Common myeloid progenitor, CD34-positive (primary cell): ENCODE measurements around the gene PRKACA.

Source experiments
- CTCF ChIA-PET: fragments of 350-600 bp; sonication (Branson Sonifier 250); formaldehyde crosslinking; loops from one replicate; lab custom pipeline; 2021; ENCODE audit warnings: antibody characterized with exemption; lab: Charles Lee
- POLR2A ChIA-PET: fragments of 350-600 bp; sonication (Branson Sonifier 250); formaldehyde crosslinking; loops from one replicate; lab custom pipeline; 2021; ENCODE audit warnings: antibody characterized with exemption; lab: Charles Lee
- DNase-seq, 3 donors: peaks; one replicate each; pipeline versions ENCODE4 v3.0.0 to v3.0.0-alpha.2; 2013
- H3K27ac ChIP-seq, 2 experiments: 1 replicate in 1 of 2; 2 replicates in 1 of 2; pipeline ENCODE4 v1.7.0; 2013; ENCODE audit warnings: inconsistent platforms in 2 of 2, low read length in 2 of 2, mild to moderate bottlenecking in 2 of 2, low read depth in 1 of 2, moderate library complexity in 1 of 2; ENCODE audit not compliant: severe bottlenecking in 2 of 2, insufficient read depth in 1 of 2, poor library complexity in 1 of 2
- H3K27me3 ChIP-seq, 5 experiments: replicated peaks in 2 of 5; 1 replicate in 3 of 5; 2 replicates in 2 of 5; pipeline versions ENCODE4 v1.6.1 to v1.7.0; 2013; ENCODE audit warnings: low read length in 4 of 5, mild to moderate bottlenecking in 2 of 5, moderate library complexity in 2 of 5, inconsistent platforms in 1 of 5; ENCODE audit not compliant: insufficient read depth in 5 of 5, control insufficient read depth in 4 of 5
- H3K36me3 ChIP-seq, 4 experiments: 1 replicate in 2 of 4; 2 replicates in 2 of 4; pipeline versions ENCODE4 v1.6.1 to v1.7.0; 2013; ENCODE audit warnings: low read length in 3 of 4, control low read depth in 1 of 4, mild to moderate bottlenecking in 1 of 4; ENCODE audit not compliant: control insufficient read depth in 4 of 4, insufficient read depth in 4 of 4
- H3K4me1 ChIP-seq, 4 experiments: 1 replicate in 3 of 4; 2 replicates in 1 of 4; pipeline versions ENCODE4 v1.6.1 to v1.7.1; 2013; ENCODE audit warnings: low read length in 3 of 4, mild to moderate bottlenecking in 3 of 4, control low read depth in 1 of 4, inconsistent platforms in 1 of 4, moderate library complexity in 1 of 4; ENCODE audit not compliant: control insufficient read depth in 4 of 4, insufficient read depth in 4 of 4; ENCODE audit errors: control extremely low read depth in 1 of 4
- H3K4me3 ChIP-seq, 7 experiments: 1 replicate in 4 of 7; 2 replicates in 3 of 7; pipeline versions ENCODE4 v1.5.1 to v1.7.0; 2013; ENCODE audit warnings: mild to moderate bottlenecking in 7 of 7, low read length in 6 of 7, moderate library complexity in 6 of 7, inconsistent platforms in 2 of 7, low read depth in 2 of 7, control low read depth in 1 of 7; ENCODE audit not compliant: insufficient read depth in 4 of 7, control insufficient read depth in 1 of 7; ENCODE audit errors: extremely low read depth in 1 of 7
- H3K9me3 ChIP-seq, 5 experiments: 1 replicate in 4 of 5; 2 replicates in 1 of 5; pipeline versions ENCODE4 v1.6.1 to v1.7.1; 2013; ENCODE audit warnings: low read length in 4 of 5, mild to moderate bottlenecking in 2 of 5, inconsistent platforms in 1 of 5, low read depth in 1 of 5, moderate library complexity in 1 of 5; ENCODE audit not compliant: control insufficient read depth in 4 of 5, insufficient read depth in 2 of 5; ENCODE audit errors: control extremely low read depth in 1 of 5
- WGBS: methylation state at CpG from one replicate; pipeline ENCODE4 v1.1.5; 2013; ENCODE audit not compliant: insufficient coverage; 5-methylcytosine and 5-hydroxymethylcytosine counted together

The PRKACA gene

DNA sequence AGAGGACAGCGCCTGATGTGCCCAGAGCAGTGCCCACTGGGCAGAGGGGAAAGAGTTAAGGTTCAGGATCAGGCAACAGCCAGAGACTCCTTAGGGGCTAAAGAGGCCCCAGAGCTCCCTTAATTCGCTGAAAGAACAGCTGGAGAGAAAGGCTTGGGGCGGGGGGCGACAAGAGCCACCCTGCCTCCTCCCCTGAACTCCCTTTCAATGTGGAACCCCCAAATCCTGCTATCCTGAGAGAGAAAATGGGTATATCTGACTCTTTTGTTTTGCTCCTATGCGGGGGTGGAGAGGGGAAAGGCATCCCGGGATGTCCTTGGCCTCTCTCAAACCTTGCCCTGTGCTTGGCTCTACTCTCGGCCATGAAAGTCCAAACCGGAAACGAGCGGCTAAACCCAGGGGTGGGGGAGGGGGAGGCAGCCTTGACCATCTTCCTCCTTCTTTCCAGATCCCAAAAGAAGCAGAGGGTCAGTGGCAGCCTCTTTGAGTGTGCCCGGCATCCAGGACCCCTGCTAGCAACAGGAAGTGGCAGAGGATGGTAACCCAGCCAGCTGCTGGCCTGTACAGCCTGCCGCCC lies 4.7 kb downstream of the PRKACA start:
- Histone ChIP-seq H3K4me1 (peaks cover 3 to 48% (median 16%) of the 10 kb centered on the region in 4 experiments), H3K27ac (no peak overlapping the region), H3K9me3 (no peaks in the 10 kb centered on the region), H3K4me3 (no peak overlapping the region), H3K27me3 (no peaks in the 10 kb centered on the region), H3K36me3 (peaks cover 0 to 1% (median 0%) of the 10 kb centered on the region in 4 experiments)
- POLR2A ChIA-PET: interaction anchor here (0.6 kb wide), 1 partner anchor 60 kb away, joined by 4 read pairs; no protein-coding TSS in a partner anchor
- DNase-seq: no peak
- WGBS: 85% methylated on average over 8 of the region's 12 CpGs
- CTCF ChIA-PET: interaction anchor here (1.2 to 4.5 kb wide), 13 partner anchors 17 to 234 kb away, joined by 3 to 30 read pairs (median 6); partner anchors contain the start of genes ASF1B and MISP3

- ChIA-PET POLR2A (interaction anchor here (0.6 kb wide), 1 partner anchor 59 kb away, joined by 4 read pairs; no protein-coding TSS in a partner anchor), CTCF (interaction anchor here (1.2 to 2.0 kb wide), 3 partner anchors 38 to 233 kb away, joined by 3 to 4 read pairs (median 3); no protein-coding TSS in a partner anchor)
- WGBS: 88% methylated on average over 9 of the region's 12 CpGs
- Histone ChIP-seq H3K36me3 (peaks cover 0 to 6% (median 1%) of the 10 kb centered on the region in 4 experiments), H3K27ac (no peak overlapping the region), H3K4me3 (no peak overlapping the region), H3K4me1 (peaks cover 3 to 47% (median 16%) of the 10 kb centered on the region in 4 experiments), H3K27me3 (no peaks in the 10 kb centered on the region), H3K9me3 (no peaks in the 10 kb centered on the region)
- DNase-seq: no peak
Measured at GRCh38 chr19:14112051-14112808, 5.3 kb downstream of the PRKACA start.

DNA sequence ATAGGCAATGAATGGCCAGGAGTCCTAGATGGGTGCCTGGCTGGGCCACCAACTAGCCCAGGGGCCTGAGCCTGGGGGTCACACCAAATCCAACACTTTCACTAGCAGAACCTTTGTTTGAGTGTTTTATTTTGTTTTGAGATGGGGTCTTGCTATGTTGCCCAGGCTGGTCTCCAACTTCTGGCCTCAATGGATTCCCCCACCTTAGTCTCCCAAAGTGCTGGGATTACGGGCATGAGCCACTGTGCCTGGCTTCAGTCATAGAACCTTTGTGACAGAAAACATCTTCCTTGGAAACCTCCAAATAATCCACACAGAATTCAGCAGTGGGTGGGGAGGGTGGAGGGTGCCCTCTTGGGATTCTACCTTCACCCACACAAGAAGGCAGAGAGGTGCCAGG lies 6.1 kb downstream of the PRKACA start:
- H3K27me3 ChIP-seq: no peaks in the 10 kb centered on the region
- ChIA-PET CTCF (interaction anchor here (1.3 kb wide), 1 partner anchor 232 kb away, joined by 3 read pairs; no protein-coding TSS in a partner anchor), POLR2A (no interaction called here)
- no peaks in the 10 kb centered on the region for H3K9me3 ChIP-seq
- H3K27ac ChIP-seq: no peak overlapping the region
- WGBS: no CpG with 5 or more reads among the region's 1 CpG
- peaks cover 0 to 6% (median 1%) of the 10 kb centered on the region in 4 experiments for H3K36me3 ChIP-seq
- DNase-seq: no peak
- H3K4me3 ChIP-seq: no peak overlapping the region
- peaks cover 3 to 40% (median 9%) of the 10 kb centered on the region in 4 experiments for H3K4me1 ChIP-seq

- Histone ChIP-seq H3K27ac (no peak overlapping the region), H3K4me3 (no peak overlapping the region), H3K36me3 (peaks cover 4 to 9% (median 5%) of the 10 kb centered on the region in 4 experiments), H3K4me1 (peaks cover 2 to 31% (median 3%) of the 10 kb centered on the region in 4 experiments), H3K9me3 (no peaks in the 10 kb centered on the region), H3K27me3 (no peaks in the 10 kb centered on the region)
- no peak for DNase-seq
- CTCF ChIA-PET: interaction anchor here (0.6 to 1.6 kb wide), 3 partner anchors 26 to 40 kb away, joined by 3 to 4 read pairs (median 4); partner anchors contain the start of gene ASF1B
- POLR2A ChIA-PET: no interaction called here
- 100% methylated on average over 2 of the region's 2 CpGs for WGBS
Measured at GRCh38 chr19:14110650-14111049, 6.9 kb downstream of the PRKACA start.

GRCh38 chr19:14107581-14108461 lies 9.7 kb downstream of the PRKACA start:
- peaks cover 0 to 7% (median 0%) of the 10 kb centered on the region in 4 experiments for H3K4me1 ChIP-seq
- WGBS: 97% methylated on average over 17 of the region's 23 CpGs
- no peak overlapping the region for H3K4me3 ChIP-seq
- ChIA-PET POLR2A (no interaction called here), CTCF (interaction anchor here (0.7 to 1.5 kb wide), 3 partner anchors 47 to 227 kb away, joined by 3 read pairs; no protein-coding TSS in a partner anchor)
- no peaks in the 10 kb centered on the region for H3K27me3 ChIP-seq
- DNase-seq: no peak
- H3K27ac ChIP-seq: no peak overlapping the region
- peaks cover 4 to 13% (median 9%) of the 10 kb centered on the region in 4 experiments for H3K36me3 ChIP-seq
- H3K9me3 ChIP-seq: no peaks in the 10 kb centered on the region

DNA sequence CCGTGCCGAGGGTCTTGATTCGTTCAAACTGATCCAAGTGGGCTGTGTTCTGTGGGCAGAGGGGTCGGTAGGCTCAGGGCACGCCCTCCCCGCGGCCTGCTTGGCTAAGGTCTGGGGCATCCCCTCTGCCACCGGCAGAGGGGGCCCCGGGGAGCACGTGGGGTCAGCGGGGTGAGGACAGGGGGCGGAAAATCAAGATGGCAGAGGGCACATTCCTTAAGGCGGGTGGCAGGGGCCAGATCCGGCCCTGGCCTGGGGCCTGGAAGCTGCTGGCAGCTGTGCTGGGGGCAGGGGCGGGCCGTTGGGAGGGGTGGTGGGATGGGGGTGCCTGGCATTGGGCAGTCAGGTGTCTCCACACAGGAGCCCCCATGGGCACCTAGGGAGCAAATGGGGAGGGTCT lies 10.7 kb downstream of the PRKACA start:
- Histone ChIP-seq H3K36me3 (peaks cover 4 to 22% (median 17%) of the 10 kb centered on the region in 4 experiments), H3K4me3 (no peak overlapping the region), H3K27ac (no peak overlapping the region), H3K9me3 (no peaks in the 10 kb centered on the region), H3K27me3 (no peaks in the 10 kb centered on the region), H3K4me1 (no peaks in the 10 kb centered on the region)
- 99% methylated on average over 12 of the region's 16 CpGs for WGBS
- ChIA-PET POLR2A (no interaction called here), CTCF (interaction anchor here (1.5 kb wide), 1 partner anchor 46 kb away, joined by 3 read pairs; no protein-coding TSS in a partner anchor)
- DNase-seq: no peak
